ENCODE measurements around the gene SLC38A3.
A peak's percentile ranks its signal among the peaks of the same experiment; 100 is the strongest.

Gene SLC38A3

DNA sequence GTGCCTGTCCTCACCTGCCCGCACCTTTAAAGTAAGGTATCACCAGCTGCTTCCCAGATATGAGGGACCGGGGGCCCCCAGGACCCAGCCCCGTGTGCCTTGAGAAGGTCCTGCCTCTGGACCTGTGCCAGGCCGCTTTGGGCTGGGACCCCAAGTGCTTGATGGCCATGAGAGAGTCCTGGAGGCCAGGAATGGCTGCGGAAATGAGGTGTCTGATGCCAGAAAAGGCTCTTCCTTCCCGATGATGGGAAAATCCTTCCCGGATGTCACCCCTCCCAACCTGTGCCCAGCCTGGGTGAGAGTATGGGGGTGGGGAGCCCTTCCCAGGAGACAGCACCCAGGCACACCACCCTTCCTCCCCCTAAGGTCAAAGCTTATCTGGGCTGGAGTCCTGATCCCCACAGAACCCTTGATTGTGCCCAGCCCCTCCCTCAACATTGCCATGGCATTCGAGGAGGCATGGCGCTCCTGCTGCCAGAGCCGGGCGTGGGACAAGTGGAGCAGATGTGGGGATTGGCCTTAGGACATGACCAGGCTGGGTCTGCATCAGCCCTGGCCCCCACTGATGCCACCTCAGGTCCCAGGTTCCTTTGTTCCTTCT, 35.7 kb upstream of the SLC38A3 start:
- DNase-seq = no peak

- DNase-seq = no peak
Observed at GRCh38 chr3:50169858-50170257, 35.2 kb upstream of the SLC38A3 start.

- DNase-seq = no peak
Observed at GRCh38 chr3:50170689-50171088, 34.4 kb upstream of the SLC38A3 start.

- DNase-seq = no peak
Observed at GRCh38 chr3:50171540-50172301, 33.4 kb upstream of the SLC38A3 start.

GRCh38 chr3:50172626-50173220, 32.3 kb upstream of the SLC38A3 start:
- DNase-seq = no peak

GRCh38 chr3:50173685-50174516, 31.2 kb upstream of the SLC38A3 start:
- DNase-seq = no peak

- DNase-seq = no peak
Observed at GRCh38 chr3:50174517-50174895, 30.6 kb upstream of the SLC38A3 start.

- DNase-seq = no peak
Observed at GRCh38 chr3:50174947-50175524, 30.0 kb upstream of the SLC38A3 start.

- no peak for DNase-seq
Observed at GRCh38 chr3:50177346-50177745, 27.7 kb upstream of the SLC38A3 start.

DNA sequence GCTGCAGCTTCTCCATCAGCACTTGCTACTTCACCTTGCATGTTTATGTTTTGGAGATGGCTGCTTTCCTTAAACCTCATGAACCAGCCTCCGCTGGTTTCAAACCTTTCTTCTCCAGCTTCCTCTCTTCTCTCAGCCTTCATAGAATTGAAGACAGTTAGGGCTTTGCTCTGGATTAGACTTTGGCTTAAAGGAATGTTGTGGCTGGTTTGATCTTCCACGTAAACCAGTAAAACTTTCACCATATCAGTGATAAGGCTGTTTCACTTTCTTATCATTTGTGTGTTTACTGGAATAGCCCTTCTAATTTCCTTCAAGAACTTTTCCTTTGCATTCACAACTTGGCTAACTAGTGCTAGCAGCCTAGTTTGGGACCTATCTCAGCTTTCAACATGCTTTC, 25.4 kb upstream of the SLC38A3 start:
- DNase-seq = no peak

DNA sequence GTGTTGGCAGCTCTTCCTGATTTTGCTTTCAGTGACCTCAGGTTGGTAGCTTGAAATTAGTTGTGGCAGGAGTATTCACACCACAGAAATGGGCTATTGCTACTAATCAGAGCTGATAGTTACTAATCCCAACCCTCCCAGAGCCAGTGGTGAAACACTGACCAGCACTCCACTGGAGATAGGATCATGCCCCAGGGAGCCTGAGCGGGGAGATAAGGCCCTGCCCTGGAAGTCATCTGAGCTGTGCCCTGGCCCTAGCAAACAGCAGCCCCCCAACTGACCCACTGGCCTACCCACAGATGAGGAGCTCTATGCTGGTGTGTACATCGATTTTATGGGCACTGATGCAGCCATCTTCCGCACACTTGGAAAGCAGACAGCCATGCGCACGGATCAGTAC, 23.1 kb upstream of the SLC38A3 start:
- no peak for DNase-seq

DNA sequence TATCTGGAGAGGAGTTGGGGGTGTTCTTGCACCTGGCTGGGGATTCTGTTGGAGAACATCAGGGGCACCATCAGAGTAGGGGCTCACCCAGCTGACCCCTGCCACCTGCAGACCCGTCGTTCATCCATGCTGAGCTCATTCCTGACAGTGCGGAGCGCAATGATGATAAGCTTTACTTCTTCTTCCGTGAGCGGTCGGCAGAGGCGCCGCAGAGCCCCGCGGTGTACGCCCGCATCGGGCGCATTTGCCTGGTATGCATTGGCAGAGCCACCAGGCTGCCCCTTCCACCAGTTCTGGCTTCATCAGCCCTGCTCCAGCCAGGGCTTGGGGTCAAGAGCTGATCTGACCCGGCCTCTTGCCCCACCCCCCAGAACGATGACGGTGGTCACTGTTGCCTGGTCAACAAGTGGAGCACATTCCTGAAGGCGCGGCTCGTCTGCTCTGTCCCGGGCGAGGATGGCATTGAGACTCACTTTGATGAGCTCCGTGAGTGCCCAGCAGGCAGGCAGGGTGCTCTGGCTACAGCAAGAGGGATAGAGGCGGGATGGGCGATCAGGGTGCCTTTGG, 22.5 kb upstream of the SLC38A3 start:
- no peak for DNase-seq

GRCh38 chr3:50183755-50184154, 21.3 kb upstream of the SLC38A3 start:
- DNase-seq = no peak

DNA sequence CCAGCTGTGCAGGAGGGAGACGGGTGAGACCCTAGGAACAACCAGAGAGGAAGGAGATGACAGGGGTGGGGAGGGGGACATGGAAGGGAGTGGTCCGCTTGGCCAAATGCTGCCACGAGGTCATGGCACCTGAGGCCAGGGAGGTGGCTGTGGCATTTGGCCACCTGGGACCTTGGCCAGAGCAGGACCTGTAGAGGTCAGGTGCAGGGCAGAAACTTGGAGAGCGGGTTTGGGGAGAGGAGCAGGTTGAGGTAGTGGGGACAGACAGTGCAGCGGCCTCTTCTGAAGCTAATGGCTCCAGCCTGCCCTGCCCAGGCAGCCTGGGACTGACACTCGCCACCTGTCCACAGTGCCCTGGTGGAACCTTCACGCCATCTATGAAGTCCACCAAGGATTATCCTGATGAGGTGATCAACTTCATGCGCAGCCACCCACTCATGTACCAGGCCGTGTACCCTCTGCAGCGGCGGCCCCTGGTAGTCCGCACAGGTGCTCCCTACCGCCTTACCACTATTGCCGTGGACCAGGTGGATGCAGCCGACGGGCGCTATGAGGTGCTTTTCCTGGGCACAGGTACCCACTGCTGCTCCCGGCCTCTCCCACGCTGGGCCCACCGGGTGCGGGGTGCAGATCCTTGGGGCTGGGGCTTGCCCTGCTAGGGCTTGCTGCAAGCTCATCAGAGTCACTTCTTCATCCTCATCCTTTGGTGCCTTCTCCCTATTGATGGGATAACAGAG, 20.7 kb upstream of the SLC38A3 start:
- DNase-seq = no peak

DNA sequence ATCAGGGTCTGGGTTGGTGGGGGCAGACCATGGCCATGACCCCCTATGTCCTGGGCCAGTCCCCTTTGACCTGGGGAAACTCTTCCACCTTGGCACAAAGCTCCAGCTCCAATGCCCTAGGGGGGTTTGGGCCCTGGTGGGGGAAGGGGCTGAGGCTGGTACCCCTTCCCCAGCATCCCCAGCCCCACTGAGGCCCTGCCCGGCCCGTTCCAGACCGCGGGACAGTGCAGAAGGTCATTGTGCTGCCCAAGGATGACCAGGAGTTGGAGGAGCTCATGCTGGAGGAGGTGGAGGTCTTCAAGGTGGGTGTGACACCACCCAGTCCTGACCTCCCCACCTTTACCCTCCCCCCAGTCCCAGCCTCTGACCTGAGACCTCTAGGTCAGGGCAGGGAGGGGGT, 19.8 kb upstream of the SLC38A3 start:
- no peak for DNase-seq

DNA sequence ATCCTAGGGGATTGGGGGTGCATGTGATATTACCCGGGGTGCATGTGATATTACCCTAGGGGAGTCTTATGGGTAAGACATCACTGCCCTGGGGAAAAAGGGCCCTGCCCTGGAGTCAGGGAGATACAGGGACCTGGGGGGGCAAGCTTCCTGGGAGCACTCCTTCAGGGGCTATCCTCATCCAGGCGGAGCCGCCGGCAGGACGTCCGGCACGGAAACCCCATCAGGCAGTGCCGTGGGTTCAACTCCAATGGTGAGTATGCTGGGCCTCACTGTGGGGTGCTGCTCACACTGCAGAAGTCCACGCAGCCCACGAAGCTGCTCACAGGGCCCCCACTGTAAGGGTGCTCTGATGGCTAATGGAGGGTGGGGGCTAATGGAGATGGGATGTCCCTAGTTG, 19.0 kb upstream of the SLC38A3 start:
- DNase-seq = no peak

DNA sequence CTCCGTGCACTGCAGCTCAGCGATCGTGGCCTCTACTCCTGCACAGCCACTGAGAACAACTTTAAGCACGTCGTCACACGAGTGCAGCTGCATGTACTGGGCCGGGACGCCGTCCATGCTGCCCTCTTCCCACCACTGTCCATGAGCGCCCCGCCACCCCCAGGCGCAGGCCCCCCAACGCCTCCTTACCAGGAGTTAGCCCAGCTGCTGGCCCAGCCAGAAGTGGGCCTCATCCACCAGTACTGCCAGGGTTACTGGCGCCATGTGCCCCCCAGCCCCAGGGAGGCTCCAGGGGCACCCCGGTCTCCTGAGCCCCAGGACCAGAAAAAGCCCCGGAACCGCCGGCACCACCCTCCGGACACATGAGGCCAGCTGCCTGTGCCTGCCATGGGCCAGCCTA, 17.3 kb upstream of the SLC38A3 start:
- no peak for DNase-seq

DNA sequence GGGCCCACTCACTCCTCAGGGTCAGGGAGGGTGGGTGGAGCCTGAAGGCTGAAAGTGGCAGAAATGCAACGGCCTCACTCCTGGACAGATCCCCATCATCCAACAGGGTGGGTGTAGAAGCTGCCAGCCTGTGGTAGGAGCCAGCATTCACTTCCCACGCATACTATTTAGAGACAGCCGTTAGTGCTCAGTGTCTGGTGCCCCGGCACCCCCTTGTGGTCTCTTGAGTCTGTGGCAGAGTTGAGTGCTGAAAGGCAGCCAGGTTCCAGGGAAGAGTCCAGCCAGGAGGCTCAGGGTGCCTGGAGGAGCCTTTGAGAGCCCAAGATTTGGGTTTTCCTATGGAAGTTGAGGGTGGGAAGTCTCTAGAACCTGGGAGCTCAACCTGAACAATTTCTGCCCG, 15.8 kb upstream of the SLC38A3 start:
- peak; percentile 30 to 78 for DNase-seq

DNA sequence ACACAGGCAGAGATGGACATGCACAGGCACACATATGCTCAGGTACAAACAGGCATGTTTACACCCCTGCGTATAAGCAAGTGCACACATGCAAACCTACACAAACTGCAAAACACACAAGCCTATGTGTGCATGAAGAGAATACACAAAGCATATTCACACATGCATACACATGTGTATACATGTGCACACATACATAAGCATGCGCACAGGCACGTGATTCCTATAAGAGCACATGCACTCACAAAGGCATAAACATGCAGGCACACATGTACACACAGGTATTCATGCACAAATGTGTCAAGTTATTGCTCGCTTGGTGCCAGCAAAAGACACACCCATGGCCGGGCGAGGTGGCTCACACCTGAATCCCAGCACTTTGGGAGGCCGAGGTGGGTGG, 15.1 kb upstream of the SLC38A3 start:
- DNase-seq = no peak

- DNase-seq = no peak
Observed at GRCh38 chr3:50190936-50191660, 14.0 kb upstream of the SLC38A3 start, which contains the start of gene GNAT1. Gene GNAT1 (plus strand): TSS chr3:50191610. CDS start chr3:50191726, 116 bp downstream.

DNA sequence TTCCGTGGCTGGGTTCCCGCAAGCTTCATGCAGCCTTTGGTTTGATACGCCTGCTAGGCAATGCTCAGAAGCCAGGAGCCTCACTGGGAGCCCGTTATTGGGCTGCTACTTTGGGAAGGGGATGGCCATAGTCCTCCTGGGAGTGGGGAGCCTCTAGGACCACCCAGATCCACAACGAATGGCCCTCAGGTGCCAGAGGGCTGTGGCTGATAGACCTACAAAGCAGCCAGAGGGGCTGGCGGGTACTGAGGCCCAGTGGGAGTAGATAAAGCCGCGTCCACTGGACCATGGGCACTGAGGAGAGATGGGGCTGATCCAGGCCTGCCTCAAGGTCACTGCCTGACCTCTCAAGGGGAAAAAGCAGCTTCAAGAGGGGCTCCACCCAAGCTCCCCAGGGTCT, 12.9 kb upstream of the SLC38A3 start:
- no peak for DNase-seq
